Osteoblast (primary cell): ENCODE measurements around the gene PSMC3. TPM values are rescaled to one million over a fixed set of nuclear protein-coding genes. Genes with fewer than 3 reads are reported as not detected.

Experiments
- DNase-seq: peaks from one replicate; pipeline ENCODE4 v3.0.0; 2011; ENCODE audit warnings: low spot score, mixed read lengths; ENCODE audit not compliant: insufficient read length; ENCODE audit errors: missing footprints
- H2AFZ ChIP-seq: 2 replicates; pipeline ENCODE4 v1.6.0; 2011; ENCODE audit warnings: mild to moderate bottlenecking, low read length
- H3K27ac ChIP-seq: 2 replicates; pipeline ENCODE4 v1.5.1; 2011; ENCODE audit warnings: mild to moderate bottlenecking, low read depth, low read length, moderate library complexity
- H3K27me3 ChIP-seq: 2 replicates; pipeline ENCODE4 v1.6.0; 2012; ENCODE audit warnings: mild to moderate bottlenecking, control low read depth, inconsistent platforms, low read length, moderate library complexity; ENCODE audit not compliant: insufficient read depth
- H3K36me3 ChIP-seq: 2 replicates; pipeline ENCODE4 v1.5.1; 2011; ENCODE audit warnings: mild to moderate bottlenecking, low read length, control low read depth, moderate library complexity; ENCODE audit not compliant: insufficient read depth
- H3K4me1 ChIP-seq: 2 replicates; pipeline ENCODE4 v1.5.1; 2011; ENCODE audit warnings: mild to moderate bottlenecking, low read length, control low read depth, moderate library complexity; ENCODE audit not compliant: insufficient read depth
- H3K4me2 ChIP-seq: 2 replicates; pipeline ENCODE4 v1.6.0; 2011; ENCODE audit warnings: mild to moderate bottlenecking, low read length; ENCODE audit not compliant: insufficient read depth
- H3K4me3 ChIP-seq: fragments of 200-600 bp; sonication (generic); 3 replicates; pipeline ENCODE4 v1.5.1; 2012; ENCODE audit warnings: mild to moderate bottlenecking, low read length, inconsistent platforms; ENCODE audit not compliant: insufficient read depth
- H3K79me2 ChIP-seq: 2 replicates; pipeline ENCODE4 v1.6.0; 2012; ENCODE audit warnings: mild to moderate bottlenecking, low read length, control low read depth, inconsistent platforms; ENCODE audit not compliant: insufficient read depth
- H3K9me3 ChIP-seq: 2 replicates; pipeline ENCODE4 v1.5.1; 2011; ENCODE audit warnings: low read depth, low read length, control low read depth
- H4K20me1 ChIP-seq: 2 replicates; pipeline ENCODE4 v1.6.0; 2012; ENCODE audit warnings: mild to moderate bottlenecking, low read length, control low read depth; ENCODE audit not compliant: insufficient read depth
- total RNA-seq: library from RNA; depleted of rRNA; stranded (reverse); fragments of >200 nt; gene quantifications from 2 replicates; pipeline ENCODE4 v1.2.3, GENCODE V29; 2012
- TF ChIP-seq, protein P1 (sequence below): IDR thresholded peaks from 2 replicates; pipeline ENCODE4 v1.5.1; 2011; ENCODE audit warnings: mild to moderate bottlenecking, low read depth, low read length, moderate library complexity; ENCODE audit errors: extremely low read depth

The PSMC3 gene
- total RNA-seq, 1 donor = 124 TPM

- no peak overlapping the region for H3K4me3 ChIP-seq
- H2AFZ ChIP-seq = no peak overlapping the region
- no peaks in the 10 kb centered on the region for H4K20me1 ChIP-seq
- TF ChIP-seq, protein P1, sequence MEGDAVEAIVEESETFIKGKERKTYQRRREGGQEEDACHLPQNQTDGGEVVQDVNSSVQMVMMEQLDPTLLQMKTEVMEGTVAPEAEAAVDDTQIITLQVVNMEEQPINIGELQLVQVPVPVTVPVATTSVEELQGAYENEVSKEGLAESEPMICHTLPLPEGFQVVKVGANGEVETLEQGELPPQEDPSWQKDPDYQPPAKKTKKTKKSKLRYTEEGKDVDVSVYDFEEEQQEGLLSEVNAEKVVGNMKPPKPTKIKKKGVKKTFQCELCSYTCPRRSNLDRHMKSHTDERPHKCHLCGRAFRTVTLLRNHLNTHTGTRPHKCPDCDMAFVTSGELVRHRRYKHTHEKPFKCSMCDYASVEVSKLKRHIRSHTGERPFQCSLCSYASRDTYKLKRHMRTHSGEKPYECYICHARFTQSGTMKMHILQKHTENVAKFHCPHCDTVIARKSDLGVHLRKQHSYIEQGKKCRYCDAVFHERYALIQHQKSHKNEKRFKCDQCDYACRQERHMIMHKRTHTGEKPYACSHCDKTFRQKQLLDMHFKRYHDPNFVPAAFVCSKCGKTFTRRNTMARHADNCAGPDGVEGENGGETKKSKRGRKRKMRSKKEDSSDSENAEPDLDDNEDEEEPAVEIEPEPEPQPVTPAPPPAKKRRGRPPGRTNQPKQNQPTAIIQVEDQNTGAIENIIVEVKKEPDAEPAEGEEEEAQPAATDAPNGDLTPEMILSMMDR = no peak
- no peaks in the 10 kb centered on the region for H3K36me3 ChIP-seq
- no peaks in the 10 kb centered on the region for H3K27me3 ChIP-seq
- no peaks in the 10 kb centered on the region for H3K9me3 ChIP-seq
- no peak for DNase-seq
- no peaks in the 10 kb centered on the region for H3K4me1 ChIP-seq
- no peak overlapping the region for H3K4me2 ChIP-seq
- H3K79me2 ChIP-seq = no peaks in the 10 kb centered on the region
- no peak overlapping the region for H3K27ac ChIP-seq
These were observed 27.1 kb upstream of the PSMC3 start for GRCh38 chr11:47453365-47453764.

- Histone ChIP-seq H3K27ac (no peak overlapping the region), H4K20me1 (no peaks in the 10 kb centered on the region), H3K79me2 (no peaks in the 10 kb centered on the region), H3K4me1 (no peaks in the 10 kb centered on the region), H3K4me2 (no peak overlapping the region), H2AFZ (no peak overlapping the region), H3K27me3 (no peaks in the 10 kb centered on the region), H3K36me3 (no peaks in the 10 kb centered on the region), H3K4me3 (no peak overlapping the region), H3K9me3 (no peaks in the 10 kb centered on the region)
- DNase-seq = no peak
- TF ChIP-seq, protein P1 = no peak
These were observed 25.8 kb upstream of the PSMC3 start for GRCh38 chr11:47451990-47452389.

- Histone ChIP-seq H3K27me3 (no peaks in the 10 kb centered on the region), H3K36me3 (no peaks in the 10 kb centered on the region), H3K4me2 (no peak overlapping the region), H3K4me1 (no peaks in the 10 kb centered on the region), H4K20me1 (no peaks in the 10 kb centered on the region), H3K9me3 (no peaks in the 10 kb centered on the region), H3K79me2 (no peaks in the 10 kb centered on the region), H2AFZ (no peak overlapping the region), H3K27ac (no peak overlapping the region), H3K4me3 (no peak overlapping the region)
- TF ChIP-seq, protein P1 = no peak
- DNase-seq = no peak
These were observed 25.2 kb upstream of the PSMC3 start for GRCh38 chr11:47451436-47451835.

DNA sequence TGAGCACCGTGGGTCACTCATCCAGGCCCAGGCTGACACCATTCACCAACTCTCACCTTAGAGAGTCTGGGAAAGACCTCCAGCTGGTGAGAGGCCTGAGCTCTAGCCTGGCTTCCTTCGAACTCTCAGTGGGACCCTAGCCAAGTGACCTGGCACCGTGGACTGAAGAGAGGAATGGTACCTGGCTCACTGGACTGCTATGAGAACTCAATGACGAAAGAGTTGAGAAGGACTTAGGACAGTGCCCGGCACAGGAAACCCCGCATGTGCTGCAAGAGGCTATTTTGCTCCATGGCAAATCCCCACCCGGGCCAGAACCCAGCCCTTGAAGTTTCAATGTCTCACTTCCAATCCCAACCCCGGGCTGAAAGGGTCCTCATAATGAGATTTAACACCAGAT, 23.3 kb upstream of the PSMC3 start:
- Histone ChIP-seq H3K9me3 (no peaks in the 10 kb centered on the region), H3K27ac (no peak overlapping the region), H3K79me2 (no peaks in the 10 kb centered on the region), H3K27me3 (no peaks in the 10 kb centered on the region), H3K4me3 (no peak overlapping the region), H2AFZ (no peak overlapping the region), H3K36me3 (no peaks in the 10 kb centered on the region), H4K20me1 (no peaks in the 10 kb centered on the region), H3K4me2 (no peak overlapping the region), H3K4me1 (no peaks in the 10 kb centered on the region)
- TF ChIP-seq, protein P1 = no peak
- DNase-seq = no peak
